Neural cell (in vitro differentiated cells): ENCODE results near the gene PIK3CA.

Experiments
- CTCF ChIP-seq: fragments of 450-650 bp; IDR thresholded peaks from 2 replicates; pipeline ENCODE4 v1.5.1; 2014; ENCODE audit warnings: antibody characterized with exemption, mild to moderate bottlenecking, moderate library complexity; ENCODE audit not compliant: poor library complexity, severe bottlenecking
- EZH2 ChIP-seq: fragments of 200-600, 300-800 bp; shearing (Covaris generic), sonication (generic); IDR thresholded peaks from 2 replicates; pipeline ENCODE4 v1.6.1; 2014; ENCODE audit warnings: antibody characterized with exemption, low read length, borderline replicate concordance, mild to moderate bottlenecking; ENCODE audit not compliant: insufficient read depth, poor library complexity, severe bottlenecking
- MXI1 ChIP-seq: fragments of 450-650 bp; conservative IDR thresholded peaks from 2 replicates; pipeline ENCODE4 v1.6.1; 2014; ENCODE audit warnings: antibody characterized with exemption, mild to moderate bottlenecking; ENCODE audit not compliant: poor library complexity, severe bottlenecking
- POLR2AphosphoS5 ChIP-seq: IDR thresholded peaks from 2 replicates; pipeline ENCODE4 v1.6.1; 2012
- RAD21 ChIP-seq: fragments of 450-650 bp; conservative IDR thresholded peaks from 2 replicates; pipeline ENCODE4 v1.6.1; 2014; ENCODE audit warnings: antibody characterized with exemption, mild to moderate bottlenecking, moderate library complexity
- REST ChIP-seq: IDR thresholded peaks from 2 replicates; pipeline ENCODE4 v1.6.1; 2012; ENCODE audit warnings: borderline replicate concordance
- SMC3 ChIP-seq: fragments of 450-650 bp; conservative IDR thresholded peaks from 2 replicates; pipeline ENCODE4 v1.6.1; 2014; ENCODE audit warnings: antibody characterized with exemption, mild to moderate bottlenecking, moderate library complexity; ENCODE audit not compliant: poor library complexity
- TAF1 ChIP-seq: IDR thresholded peaks from 2 replicates; pipeline ENCODE4 v1.6.1; 2012; ENCODE audit warnings: low read depth

- no peak for TF ChIP-seq CTCF
- TF ChIP-seq REST: no peak
- TF ChIP-seq RAD21: no peak
- TF ChIP-seq EZH2: no peak
- TF ChIP-seq POLR2AphosphoS5: no peak
- no peak for TF ChIP-seq TAF1
- no peak for TF ChIP-seq SMC3
- no peak for TF ChIP-seq MXI1
Observed at GRCh38 chr3:179186426-179186825, 38.3 kb downstream of the PIK3CA start.
